ENCODE data around the gene SPRED1.
"Not testable (repeated sequence)": the region's sequence is repeated elsewhere in the genome, so short reads cannot be mapped to it uniquely, and the experiment has no call there.

The SPRED1 gene

GRCh38 chr15:38237021-38237420 is 15.6 kb upstream of the SPRED1 start:
- not testable (repeated sequence) for DNase-seq

GRCh38 chr15:38238311-38238710 is 14.3 kb upstream of the SPRED1 start:
- no peak for DNase-seq

GRCh38 chr15:38242055-38242454 is 10.6 kb upstream of the SPRED1 start:
- DNase-seq: no peak

- no peak for DNase-seq
These were observed 9.2 kb upstream of the SPRED1 start for GRCh38 chr15:38243278-38244055.

- DNase-seq: no peak
These were observed 5.3 kb upstream of the SPRED1 start for GRCh38 chr15:38247336-38247735.

GRCh38 chr15:38253351-38253781 is 730 bp downstream of the SPRED1 start:
- no peak for DNase-seq

GRCh38 chr15:38254051-38254883 is 1.6 kb downstream of the SPRED1 start:
- no peak for DNase-seq

- DNase-seq: no peak
These were observed 3.1 kb downstream of the SPRED1 start for GRCh38 chr15:38255690-38256089.

GRCh38 chr15:38257676-38258075 is 5.0 kb downstream of the SPRED1 start:
- no peak for DNase-seq

GRCh38 chr15:38259134-38259533 is 6.5 kb downstream of the SPRED1 start:
- no peak for DNase-seq

- no peak for DNase-seq
These were observed 7.4 kb downstream of the SPRED1 start for GRCh38 chr15:38260077-38260476.

GRCh38 chr15:38263251-38263650 is 10.6 kb downstream of the SPRED1 start:
- no peak for DNase-seq

- DNase-seq: no peak
These were observed 11.4 kb downstream of the SPRED1 start for GRCh38 chr15:38263996-38264395.

- DNase-seq: no peak
These were observed 13.8 kb downstream of the SPRED1 start for GRCh38 chr15:38266247-38266986.

- no peak for DNase-seq
These were observed 14.9 kb downstream of the SPRED1 start for GRCh38 chr15:38267421-38268022.

GRCh38 chr15:38271144-38271543 is 18.5 kb downstream of the SPRED1 start:
- DNase-seq: no peak

GRCh38 chr15:38271895-38272294 is 19.3 kb downstream of the SPRED1 start:
- DNase-seq: no peak

- not testable (repeated sequence) for DNase-seq
These were observed 19.8 kb downstream of the SPRED1 start for GRCh38 chr15:38272431-38272830.

GRCh38 chr15:38274135-38274534 is 21.5 kb downstream of the SPRED1 start:
- DNase-seq: no peak

- no peak for DNase-seq
These were observed 23.3 kb downstream of the SPRED1 start for GRCh38 chr15:38275959-38276358.

- not testable (repeated sequence) for DNase-seq
These were observed 24.6 kb downstream of the SPRED1 start for GRCh38 chr15:38277281-38277680.

GRCh38 chr15:38281031-38281430 is 28.4 kb downstream of the SPRED1 start:
- DNase-seq: no peak

GRCh38 chr15:38283010-38283409 is 30.4 kb downstream of the SPRED1 start:
- DNase-seq: no peak

Data from NCI-H1436 treated with DMSO at 0.1 percent for 48 hours (cell line).